ENCODE measurements around the gene TPBGL.

DNA sequence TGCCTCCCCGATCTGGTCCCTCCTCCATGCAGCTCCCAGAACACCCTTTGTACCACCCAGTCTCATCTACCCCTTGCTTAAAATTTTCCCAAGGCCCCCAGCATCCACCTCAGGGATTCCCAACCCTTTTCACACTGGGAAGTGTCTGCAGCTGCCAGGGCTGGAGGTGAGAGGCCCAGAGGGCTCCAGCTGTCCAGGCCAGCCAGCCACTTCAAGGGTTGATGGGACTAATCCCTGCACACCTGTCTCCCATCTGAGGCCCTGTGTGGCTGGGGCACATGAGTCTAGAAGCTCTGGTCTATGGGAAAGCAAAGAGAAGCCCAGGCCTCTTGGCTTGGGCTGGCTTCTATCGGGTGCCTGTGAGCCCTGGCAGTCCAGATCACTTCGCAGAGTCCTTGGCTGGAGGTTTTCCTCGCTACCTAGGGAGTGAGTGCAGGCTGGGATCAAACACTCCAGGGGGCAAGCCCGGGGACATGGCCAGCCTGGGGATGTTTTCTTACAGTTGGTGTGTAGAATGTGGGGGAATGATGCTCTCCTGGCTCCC lies 41.1 kb upstream of the TPBGL start:
- no peak for TF ChIP-seq GATA2 (IDR thresholded peaks at IDR 0.05; ENCODE audit: low read depth, low read length)
- TF ChIP-seq GATA3 (IDR thresholded peaks at IDR 0.05; ENCODE audit: low read depth, low read length): no peak

Measured in SH-SY5Y (cell line).